ENCODE results near the gene BICD1.

DNA sequence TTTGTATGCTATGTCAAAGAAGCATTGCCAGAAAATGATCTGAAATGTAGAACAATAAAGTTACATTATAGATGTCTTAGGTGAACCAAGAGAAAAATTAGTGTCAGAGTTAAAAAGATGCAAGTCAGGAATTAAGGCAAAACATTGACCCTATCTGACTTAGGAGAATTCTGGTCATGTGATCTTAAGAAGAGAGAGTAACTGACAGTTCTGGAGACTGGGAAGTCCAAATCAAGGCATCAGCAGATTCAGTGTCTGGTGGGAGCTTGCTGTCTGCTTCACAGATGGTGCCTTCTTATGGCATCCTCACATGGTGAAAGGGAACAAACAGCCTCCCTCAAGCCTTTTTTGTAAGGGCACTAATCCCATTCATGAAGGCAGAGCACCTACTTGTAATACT lies 42.8 kb downstream of the BICD1 start:
- TF ChIP-seq JUND (IDR thresholded peaks at IDR 0.05) (no peak), CTCF (IDR thresholded peaks at IDR 0.05; ENCODE audit: low read depth, low read length, missing input control) (no peak), HNF4G (IDR thresholded peaks at IDR 0.05) (no peak), EGR1 (IDR thresholded peaks at IDR 0.05; ENCODE audit: low read depth in 2 of 2) (no peak), RXRA (IDR thresholded peaks at IDR 0.05) (no peak), TAF1 (conservative IDR thresholded peaks at IDR 0.05) (no peak), NR2F2 (IDR thresholded peaks at IDR 0.05) (no peak), HNF4A (conservative IDR thresholded peaks at IDR 0.05) (no peak), RAD21 (IDR thresholded peaks at IDR 0.05) (no peak)
- TF ChIP-seq, protein P1, sequence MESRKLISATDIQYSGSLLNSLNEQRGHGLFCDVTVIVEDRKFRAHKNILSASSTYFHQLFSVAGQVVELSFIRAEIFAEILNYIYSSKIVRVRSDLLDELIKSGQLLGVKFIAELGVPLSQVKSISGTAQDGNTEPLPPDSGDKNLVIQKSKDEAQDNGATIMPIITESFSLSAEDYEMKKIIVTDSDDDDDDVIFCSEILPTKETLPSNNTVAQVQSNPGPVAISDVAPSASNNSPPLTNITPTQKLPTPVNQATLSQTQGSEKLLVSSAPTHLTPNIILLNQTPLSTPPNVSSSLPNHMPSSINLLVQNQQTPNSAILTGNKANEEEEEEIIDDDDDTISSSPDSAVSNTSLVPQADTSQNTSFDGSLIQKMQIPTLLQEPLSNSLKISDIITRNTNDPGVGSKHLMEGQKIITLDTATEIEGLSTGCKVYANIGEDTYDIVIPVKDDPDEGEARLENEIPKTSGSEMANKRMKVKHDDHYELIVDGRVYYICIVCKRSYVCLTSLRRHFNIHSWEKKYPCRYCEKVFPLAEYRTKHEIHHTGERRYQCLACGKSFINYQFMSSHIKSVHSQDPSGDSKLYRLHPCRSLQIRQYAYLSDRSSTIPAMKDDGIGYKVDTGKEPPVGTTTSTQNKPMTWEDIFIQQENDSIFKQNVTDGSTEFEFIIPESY (IDR thresholded peaks at IDR 0.05) = no peak
- TF ChIP-seq, protein P2, sequence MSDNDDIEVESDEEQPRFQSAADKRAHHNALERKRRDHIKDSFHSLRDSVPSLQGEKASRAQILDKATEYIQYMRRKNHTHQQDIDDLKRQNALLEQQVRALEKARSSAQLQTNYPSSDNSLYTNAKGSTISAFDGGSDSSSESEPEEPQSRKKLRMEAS (IDR thresholded peaks at IDR 0.05) = no peak
- TF ChIP-seq, protein P3, sequence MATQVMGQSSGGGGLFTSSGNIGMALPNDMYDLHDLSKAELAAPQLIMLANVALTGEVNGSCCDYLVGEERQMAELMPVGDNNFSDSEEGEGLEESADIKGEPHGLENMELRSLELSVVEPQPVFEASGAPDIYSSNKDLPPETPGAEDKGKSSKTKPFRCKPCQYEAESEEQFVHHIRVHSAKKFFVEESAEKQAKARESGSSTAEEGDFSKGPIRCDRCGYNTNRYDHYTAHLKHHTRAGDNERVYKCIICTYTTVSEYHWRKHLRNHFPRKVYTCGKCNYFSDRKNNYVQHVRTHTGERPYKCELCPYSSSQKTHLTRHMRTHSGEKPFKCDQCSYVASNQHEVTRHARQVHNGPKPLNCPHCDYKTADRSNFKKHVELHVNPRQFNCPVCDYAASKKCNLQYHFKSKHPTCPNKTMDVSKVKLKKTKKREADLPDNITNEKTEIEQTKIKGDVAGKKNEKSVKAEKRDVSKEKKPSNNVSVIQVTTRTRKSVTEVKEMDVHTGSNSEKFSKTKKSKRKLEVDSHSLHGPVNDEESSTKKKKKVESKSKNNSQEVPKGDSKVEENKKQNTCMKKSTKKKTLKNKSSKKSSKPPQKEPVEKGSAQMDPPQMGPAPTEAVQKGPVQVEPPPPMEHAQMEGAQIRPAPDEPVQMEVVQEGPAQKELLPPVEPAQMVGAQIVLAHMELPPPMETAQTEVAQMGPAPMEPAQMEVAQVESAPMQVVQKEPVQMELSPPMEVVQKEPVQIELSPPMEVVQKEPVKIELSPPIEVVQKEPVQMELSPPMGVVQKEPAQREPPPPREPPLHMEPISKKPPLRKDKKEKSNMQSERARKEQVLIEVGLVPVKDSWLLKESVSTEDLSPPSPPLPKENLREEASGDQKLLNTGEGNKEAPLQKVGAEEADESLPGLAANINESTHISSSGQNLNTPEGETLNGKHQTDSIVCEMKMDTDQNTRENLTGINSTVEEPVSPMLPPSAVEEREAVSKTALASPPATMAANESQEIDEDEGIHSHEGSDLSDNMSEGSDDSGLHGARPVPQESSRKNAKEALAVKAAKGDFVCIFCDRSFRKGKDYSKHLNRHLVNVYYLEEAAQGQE (IDR thresholded peaks at IDR 0.05) = no peak
- TF ChIP-seq, protein P4, sequence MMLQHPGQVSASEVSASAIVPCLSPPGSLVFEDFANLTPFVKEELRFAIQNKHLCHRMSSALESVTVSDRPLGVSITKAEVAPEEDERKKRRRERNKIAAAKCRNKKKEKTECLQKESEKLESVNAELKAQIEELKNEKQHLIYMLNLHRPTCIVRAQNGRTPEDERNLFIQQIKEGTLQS (IDR thresholded peaks at IDR 0.05) = no peak
